ENCODE data around the gene APPBP2. TPM values are rescaled to one million over a fixed set of nuclear protein-coding genes. Genes with fewer than 3 reads are reported as not detected.
A peak's percentile ranks its signal among the peaks of the same experiment; 100 is the strongest.

Gene APPBP2
- total and polyA plus RNA-seq, 2 of the 8 experiments (the other 6 are each of a cell fraction or from before 2014, with no cell fraction given), result 3.3 to 18.0 TPM

DNA sequence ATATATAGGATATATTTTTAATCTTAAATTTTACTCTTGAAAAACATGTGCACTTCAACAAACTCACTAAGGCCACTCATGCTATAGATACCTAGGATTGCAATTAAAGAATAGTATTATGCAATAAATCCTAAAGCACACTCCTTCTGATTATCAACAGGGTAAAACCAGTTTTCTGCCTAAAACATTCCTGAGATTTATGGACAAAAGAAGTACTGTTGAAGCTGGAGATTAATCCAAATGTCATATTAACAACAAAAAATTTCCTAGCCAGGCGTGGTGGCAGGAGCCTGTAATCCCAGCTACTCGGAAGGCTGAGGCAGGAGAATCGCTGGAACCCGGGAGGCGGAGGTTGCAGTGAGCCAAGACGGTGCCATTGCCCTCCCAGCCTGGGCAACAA lies 82.3 kb downstream of the APPBP2 start:
- no peaks in the 10 kb centered on the region for H4K20me1 ChIP-seq (replicated peaks in 1 of 2; ENCODE audit: control insufficient read depth in 1 of 2, insufficient read depth in 2 of 2, low read length in 2 of 2)
- H2BK12ac ChIP-seq (ENCODE audit: low read depth, low read length), result no peak overlapping the region
- no peaks in the 10 kb centered on the region for H3K79me1 ChIP-seq (ENCODE audit: low read depth, low read length)
- ChIA-PET POLR2A (ENCODE audit: partially characterized antibody) (no interaction called here), CTCF (ENCODE audit: partially characterized antibody) (no interaction called here)
- H2AFZ ChIP-seq (ENCODE audit: low read length), result no peak overlapping the region
- H3K23me2 ChIP-seq (ENCODE audit: low read depth, low read length), result no peaks in the 10 kb centered on the region
- H2BK120ac ChIP-seq (replicated peaks; ENCODE audit: low read depth, low read length), result no peak overlapping the region
- 0 out of 2 replicates have a peak, but pooled peaks have one; percentile 19 for TF ChIP-seq CEBPB (IDR thresholded peaks at IDR 0.05; ENCODE audit: low read depth, low read length)
- no peak for TF ChIP-seq POLR2A (IDR thresholded peaks at IDR 0.05; ENCODE audit: control extremely low read depth in 1 of 2, low read depth in 2 of 2, low read length in 2 of 2)
- H3K23ac ChIP-seq (ENCODE audit: insufficient read length), result no peak overlapping the region
- H2BK15ac ChIP-seq (ENCODE audit: low read length), result no peak overlapping the region
- FAIRE-seq, result no peak
- no peak overlapping the region for H3K4ac ChIP-seq (replicated peaks; ENCODE audit: insufficient read length, low read depth, low read length)
- H2AK5ac ChIP-seq (ENCODE audit: low read depth, low read length), result no peak overlapping the region
- 95% methylated on average over 6 of the region's 6 CpGs; no CpG with 5 or more reads in 1 of the 2 experiments for WGBS, 2 experiments (ENCODE audit: extremely low coverage in 1 of 2, insufficient coverage in 1 of 2, insufficient read length in 1 of 2, insufficient replicate concordance in 2 of 2, low coverage in 1 of 2, low lambda C conversion rate in 2 of 2, missing lambda C conversion rate in 1 of 2)
- no peak for DNase-seq (ENCODE audit: low read depth in 1 of 2, low spot score in 2 of 2)
- H3K9ac ChIP-seq (replicated peaks in 1 of 4; ENCODE audit: extremely low read depth in 1 of 4, low read depth in 3 of 4, low read length in 3 of 4), result no peak overlapping the region
- no peak overlapping the region for H4K8ac ChIP-seq (ENCODE audit: extremely low read depth, insufficient read depth, low read length)
- H3K27me3 ChIP-seq (replicated peaks in 1 of 4; ENCODE audit: control insufficient read depth in 3 of 4, extremely low read depth in 1 of 4, insufficient read depth in 3 of 4, low read length in 3 of 4), result no peaks in the 10 kb centered on the region
- H2BK5ac ChIP-seq (ENCODE audit: low read depth, low read length), result no peak overlapping the region
- no peak overlapping the region for H4K91ac ChIP-seq (replicated peaks; ENCODE audit: insufficient read length, low read length)
- H4K5ac ChIP-seq (ENCODE audit: insufficient read length, low read depth, low read length), result no peak overlapping the region
- no peak overlapping the region for H3K4me3 ChIP-seq (ENCODE audit: extremely low read depth in 1 of 4, insufficient read depth in 2 of 4, low read depth in 3 of 4, low read length in 4 of 4)
- no peak overlapping the region for H3K56ac ChIP-seq (replicated peaks; ENCODE audit: insufficient read length, low read depth, low read length)
- H2BK20ac ChIP-seq (ENCODE audit: low read length), result no peak overlapping the region
- no peak overlapping the region for H3K4me2 ChIP-seq (ENCODE audit: insufficient read depth in 1 of 2, low read depth in 2 of 2, low read length in 2 of 2)
- peaks cover 0 to 3% of the 10 kb centered on the region in 2 experiments; a peak in 2 of 4 replicates for H3K9me3 ChIP-seq (ENCODE audit: insufficient read depth in 2 of 2, low read depth in 1 of 2, low read length in 1 of 2)
- H3K18ac ChIP-seq (ENCODE audit: extremely low read depth, low read length), result no peak overlapping the region
- H3K27ac ChIP-seq (ENCODE audit: low read depth, low read length), result no peak overlapping the region
- peaks cover 0 to 15% (median 2%) of the 10 kb centered on the region in 4 experiments; a peak in 3 of 8 replicates for H3K36me3 ChIP-seq (ENCODE audit: control insufficient read depth in 2 of 4, insufficient read depth in 4 of 4, low read length in 3 of 4)
- H3K79me2 ChIP-seq (ENCODE audit: control insufficient read depth in 1 of 2, insufficient read depth in 2 of 2, low read length in 2 of 2), result no peaks in the 10 kb centered on the region
- H3K4me1 ChIP-seq (replicated peaks in 1 of 4; ENCODE audit: control insufficient read depth in 3 of 4, insufficient read depth in 4 of 4, low read length in 3 of 4), result peaks cover 0 to 3% (median 0%) of the 10 kb centered on the region in 4 experiments; a peak in 1 of 7 replicates
- no peak overlapping the region for H3K14ac ChIP-seq (ENCODE audit: insufficient read length)

Measured in H1 (cell line).